GM20000 (cell line): ENCODE data around the gene HERPUD2.

Experiments
- DNase-seq: peaks from one replicate; pipeline ENCODE4 v3.0.0; 2012; ENCODE audit warnings: low spot score
- CTCF ChIP-seq: IDR thresholded peaks from 2 replicates; pipeline ENCODE4 v1.5.1; 2012; ENCODE audit warnings: mild to moderate bottlenecking, control low read depth; ENCODE audit errors: extremely low read depth, missing control alignments

Gene HERPUD2

DNA sequence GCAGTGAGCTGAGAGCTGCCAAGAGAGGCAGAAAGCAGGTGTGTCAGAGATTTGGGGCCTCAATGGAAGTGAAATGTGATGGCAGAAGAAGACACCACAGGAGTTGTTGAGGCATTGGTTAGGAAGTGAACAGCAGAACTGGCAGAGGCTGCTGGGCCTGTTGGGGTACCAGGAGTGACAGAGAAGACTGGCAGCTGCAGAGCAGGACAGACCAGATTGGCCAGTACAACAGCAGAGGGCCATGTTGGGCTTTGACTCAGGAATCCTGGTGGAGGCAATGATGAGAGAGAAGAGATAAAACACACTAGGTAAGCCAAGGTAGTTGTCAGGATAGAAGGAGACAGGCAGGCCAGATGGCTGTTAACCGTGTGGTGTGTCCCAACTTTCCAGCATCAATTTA, 19.9 kb upstream of the HERPUD2 start:
- TF ChIP-seq CTCF: no peak
- no peak for DNase-seq

DNA sequence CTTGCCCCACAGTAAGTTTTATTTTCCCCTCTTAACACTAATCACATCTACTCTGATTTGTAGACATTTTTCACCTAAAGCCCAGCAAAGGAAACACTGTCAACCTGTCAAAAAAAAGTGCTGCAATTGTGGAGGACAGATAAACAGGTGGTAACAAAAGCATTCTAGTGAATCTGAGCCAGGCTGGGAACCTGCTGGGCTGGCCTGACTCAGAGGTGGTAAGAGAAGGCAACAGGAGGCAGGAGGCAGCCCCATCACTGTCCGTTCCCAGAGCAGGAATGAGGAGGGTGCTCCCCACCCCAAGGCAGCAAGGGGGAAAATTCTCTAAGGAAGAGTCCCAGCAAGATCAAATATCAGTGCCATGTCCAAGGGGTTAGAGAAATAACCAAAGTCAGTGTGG, 19.5 kb upstream of the HERPUD2 start:
- DNase-seq: no peak
- no peak for TF ChIP-seq CTCF

DNA sequence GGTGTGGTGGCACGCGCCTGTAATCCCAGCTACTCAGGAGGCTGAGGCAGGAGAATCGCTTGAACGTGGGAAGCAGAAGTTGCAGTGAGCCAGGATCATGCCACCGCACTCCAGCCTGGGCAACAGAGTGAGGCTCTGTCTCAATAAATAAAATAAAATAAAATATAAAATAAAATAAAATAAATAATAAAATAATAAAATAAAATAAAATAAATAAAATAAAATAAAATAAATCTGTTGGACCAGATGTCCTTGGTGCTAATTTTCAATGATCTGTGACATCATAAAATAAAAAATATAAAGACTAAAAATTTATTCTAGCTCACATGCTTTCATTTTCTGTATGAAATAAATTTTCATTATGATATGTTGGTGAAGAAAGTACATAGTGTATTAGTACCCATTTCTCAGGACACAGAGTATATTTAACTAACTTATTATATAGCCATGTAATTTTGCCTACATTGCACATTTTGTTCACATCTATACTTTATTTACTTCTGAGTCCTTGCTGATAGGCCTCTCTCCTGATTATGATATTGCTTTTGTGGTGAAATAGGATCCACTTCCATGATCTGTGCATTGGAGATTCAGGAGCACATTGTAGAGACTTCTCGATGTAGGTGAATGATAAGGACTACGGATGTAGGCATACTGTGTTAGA, 17.8 kb upstream of the HERPUD2 start:
- DNase-seq: no peak
- no peak for TF ChIP-seq CTCF

DNA sequence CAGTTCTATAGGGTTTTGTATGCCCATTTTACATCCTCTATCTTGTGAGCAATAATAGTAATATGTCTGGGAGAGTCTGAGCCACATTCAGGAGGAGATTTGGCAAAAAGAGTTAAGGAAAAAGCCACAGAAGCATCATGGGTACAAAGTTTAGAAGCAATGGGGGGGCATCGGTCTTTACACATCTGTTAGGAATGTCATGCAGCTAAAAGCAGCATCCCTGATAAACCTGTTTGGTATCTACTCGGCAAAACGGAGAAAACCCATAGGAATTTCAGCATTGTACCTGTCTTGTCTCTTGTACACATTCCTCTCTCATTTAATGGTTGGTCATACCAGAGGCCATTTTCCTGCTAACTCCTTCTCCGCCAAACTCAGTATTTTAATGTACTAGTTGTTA, 12.5 kb upstream of the HERPUD2 start:
- no peak for DNase-seq
- TF ChIP-seq CTCF: no peak

- TF ChIP-seq CTCF: no peak
These were observed 11.1 kb upstream of the HERPUD2 start for GRCh38 chr7:35705932-35706461.

DNA sequence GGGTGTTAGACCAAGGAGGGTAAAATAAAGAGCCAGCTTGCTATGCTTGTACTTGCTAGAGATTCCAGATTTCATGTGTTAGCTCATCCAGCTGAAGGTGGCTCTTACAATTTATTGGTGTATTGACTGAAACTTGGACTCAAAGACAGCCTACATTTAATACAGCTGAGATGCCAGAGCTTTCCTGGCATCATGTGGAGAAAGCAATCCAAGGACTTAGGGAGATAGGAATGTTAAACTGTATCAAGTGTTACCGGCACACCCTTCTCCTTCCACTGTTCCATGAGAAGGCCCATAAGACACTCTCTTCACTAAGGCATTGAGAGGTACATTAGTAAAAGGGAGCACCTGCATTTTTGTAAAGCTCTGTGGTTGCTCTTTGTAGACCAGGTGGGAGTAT, 9.3 kb upstream of the HERPUD2 start:
- TF ChIP-seq CTCF: no peak
- DNase-seq: no peak

More at GRCh38 chr7:35705932-35706461, 11.1 kb upstream of the HERPUD2 start:
- no peak for DNase-seq

GRCh38 chr7:35702541-35702940, 7.6 kb upstream of the HERPUD2 start:
- TF ChIP-seq CTCF: no peak
- no peak for DNase-seq
